GM12801 (cell line): ENCODE results near the gene CRHR2.

Experiments
- CTCF ChIP-seq: IDR thresholded peaks from one replicate; pipeline ENCODE4 v1.5.1; 2011; ENCODE audit warnings: control low read depth; ENCODE audit not compliant: insufficient read length; ENCODE audit errors: extremely low read depth

Gene CRHR2

GRCh38 chr7:30625283-30625682, 57.0 kb downstream of the CRHR2 start:
- no peak for TF ChIP-seq CTCF

GRCh38 chr7:30618961-30619360, 63.3 kb downstream of the CRHR2 start:
- no peak for TF ChIP-seq CTCF

GRCh38 chr7:30618080-30618676, 64.1 kb downstream of the CRHR2 start:
- no peak for TF ChIP-seq CTCF

- no peak for TF ChIP-seq CTCF
Observed at GRCh38 chr7:30617359-30617758, 64.9 kb downstream of the CRHR2 start.

GRCh38 chr7:30616318-30616717, 65.9 kb downstream of the CRHR2 start:
- TF ChIP-seq CTCF: no peak

GRCh38 chr7:30613366-30614325, 68.6 kb downstream of the CRHR2 start:
- TF ChIP-seq CTCF: no peak

- TF ChIP-seq CTCF: no peak
Observed at GRCh38 chr7:30612658-30613265, 69.5 kb downstream of the CRHR2 start.
